Measurements from ENCODE around the gene OTOL1. TPM values are rescaled to one million over a fixed set of nuclear protein-coding genes. Genes with fewer than 3 reads are reported as not detected.

Gene OTOL1
- total and polyA plus RNA-seq, 10 of the 15 experiments (the other 5 are each of a cell fraction or from before 2014, with no cell fraction given): not detected

- WGBS (ENCODE audit: insufficient coverage, insufficient replicate concordance, low lambda C conversion rate, missing lambda C conversion rate): 0% methylated on average over 1 of the region's 1 CpG
- no peaks in the 10 kb centered on the region for H3K4me1 ChIP-seq (ENCODE audit: control insufficient read depth, insufficient read depth, low read length)
- no peaks in the 10 kb centered on the region for H3K9me3 ChIP-seq (replicated peaks; ENCODE audit: control insufficient read depth, insufficient read depth, low read length)
- no peak overlapping the region for H3K4me3 ChIP-seq
- DNase-seq (ENCODE audit: low read depth, low spot score) (no peak), FAIRE-seq (no peak), ATAC-seq (no peak)
- ChIA-PET CTCF (no interaction called here), POLR2A (no interaction called here), RAD21 (ENCODE audit: unreplicated experiment) (no interaction called here), SMC1A (ENCODE audit: uncharacterized antibody, unreplicated experiment) (no interaction called here)
- no peak overlapping the region for H3K9ac ChIP-seq (ENCODE audit: control insufficient read depth, insufficient read depth, low read length)
- H3K79me2 ChIP-seq (ENCODE audit: control insufficient read depth, insufficient read depth, low read length): no peaks in the 10 kb centered on the region
- BruUV-seq (replicated peaks): no TSS peak
- H3K27ac ChIP-seq (ENCODE audit: control insufficient read depth, insufficient read depth): no peak overlapping the region
- no peaks in the 10 kb centered on the region for H3K36me3 ChIP-seq (ENCODE audit: control insufficient read depth in 2 of 2, insufficient read depth in 2 of 2, low read length in 1 of 2)
- in situ Hi-C loops (cut with MboI) (no loop called here), intact Hi-C loops (cut with micrococcal nuclease; ENCODE audit: unreplicated experiment) (no loop called here)
- no peak overlapping the region for H3K4me2 ChIP-seq (ENCODE audit: control insufficient read depth, insufficient read depth)
- no peak overlapping the region for H2AFZ ChIP-seq (ENCODE audit: control insufficient read depth, low read depth, low read length)
- H4K20me1 ChIP-seq (ENCODE audit: control insufficient read depth, insufficient read depth): no peaks in the 10 kb centered on the region
- TF ChIP-seq TCF3 (IDR thresholded peaks at IDR 0.05; ENCODE audit: borderline replicate concordance, insufficient read depth, low read depth, low read length) (no peak), EZH2 (IDR thresholded peaks at IDR 0.05; ENCODE audit: borderline replicate concordance, control insufficient read depth, low read depth, low read length) (no peak), HDAC6 (IDR thresholded peaks at IDR 0.05; ENCODE audit: unreplicated experiment) (no peak), ESRRA (IDR thresholded peaks at IDR 0.05; ENCODE audit: low read length) (no peak), JUNB (IDR thresholded peaks at IDR 0.05) (no peak), SIN3A (IDR thresholded peaks at IDR 0.05; ENCODE audit: low read depth, low read length) (no peak), STAT3 (IDR thresholded peaks at IDR 0.05; ENCODE audit: low read depth, low read length) (no peak), SUZ12 (IDR thresholded peaks at IDR 0.05; ENCODE audit: unreplicated experiment) (no peak), RFX5 (IDR thresholded peaks at IDR 0.05; ENCODE audit: low read depth, low read length) (no peak), RB1 (IDR thresholded peaks at IDR 0.05; ENCODE audit: borderline replicate concordance) (no peak), RELB (IDR thresholded peaks at IDR 0.05; ENCODE audit: low read depth) (no peak), CBX3 (IDR thresholded peaks at IDR 0.05; ENCODE audit: borderline replicate concordance, low read depth) (no peak), ATF7 (IDR thresholded peaks at IDR 0.05; ENCODE audit: low read depth) (no peak), NKRF (conservative IDR thresholded peaks at IDR 0.05) (no peak), SMARCA5 (IDR thresholded peaks at IDR 0.05) (no peak), SUPT20H (IDR thresholded peaks at IDR 0.05; ENCODE audit: borderline replicate concordance, control insufficient read depth, low read depth, low read length) (no peak)
- no peaks in the 10 kb centered on the region for H3K27me3 ChIP-seq (replicated peaks in 1 of 2; ENCODE audit: control insufficient read depth in 2 of 2, insufficient read depth in 2 of 2, low read length in 1 of 2)
These were observed 35.3 kb downstream of the OTOL1 start for GRCh38 chr3:161531930-161532329.

Measured in GM12878 (cell line).